Measurements from ENCODE around the gene ANXA1.

Gene ANXA1

GRCh38 chr9:73138516-73138915 lies 13.1 kb upstream of the ANXA1 start:
- TF ChIP-seq CTCF (IDR thresholded peaks at IDR 0.05; ENCODE audit: low read depth, low read length) = no peak
- H3K4me3 ChIP-seq (ENCODE audit: low read depth, low read length) = no peak overlapping the region

- no peak overlapping the region for H3K4me3 ChIP-seq (ENCODE audit: low read depth, low read length)
- TF ChIP-seq CTCF (IDR thresholded peaks at IDR 0.05; ENCODE audit: low read depth, low read length) = no peak
Observed at GRCh38 chr9:73141282-73141681, 10.4 kb upstream of the ANXA1 start.

GRCh38 chr9:73143711-73144328 lies 7.8 kb upstream of the ANXA1 start:
- no peak for TF ChIP-seq CTCF (IDR thresholded peaks at IDR 0.05; ENCODE audit: low read depth, low read length)
- no peak overlapping the region for H3K4me3 ChIP-seq (ENCODE audit: low read depth, low read length)

- TF ChIP-seq CTCF (IDR thresholded peaks at IDR 0.05; ENCODE audit: low read depth, low read length) = no peak
- H3K4me3 ChIP-seq (ENCODE audit: low read depth, low read length) = no peak overlapping the region
Observed at GRCh38 chr9:73146111-73146815, 5.4 kb upstream of the ANXA1 start.

- no peak overlapping the region for H3K4me3 ChIP-seq (ENCODE audit: low read depth, low read length)
- no peak for TF ChIP-seq CTCF (IDR thresholded peaks at IDR 0.05; ENCODE audit: low read depth, low read length)
Observed at GRCh38 chr9:73148447-73148937, 3.2 kb upstream of the ANXA1 start.

GRCh38 chr9:73149371-73150067 lies 2.1 kb upstream of the ANXA1 start:
- peak overlapping the region; percentile 38 for H3K4me3 ChIP-seq (ENCODE audit: low read depth, low read length)
- TF ChIP-seq CTCF (IDR thresholded peaks at IDR 0.05; ENCODE audit: low read depth, low read length) = no peak

GRCh38 chr9:73152543-73152844 lies 829 bp downstream of the ANXA1 start:
- peak overlapping the region; percentile 72 for H3K4me3 ChIP-seq (ENCODE audit: low read depth, low read length)
- TF ChIP-seq CTCF (IDR thresholded peaks at IDR 0.05; ENCODE audit: low read depth, low read length) = no peak

Measured in WI38 (cell line).